Anterior cingulate cortex (tissue), 58 donors: ENCODE data around the gene DPH6.

Source experiments
- DNase-seq, 58 donors: peaks; one replicate each; lab custom pipeline; 2025; lab: John Stamatoyannopoulos, UW

The DPH6 gene

DNA sequence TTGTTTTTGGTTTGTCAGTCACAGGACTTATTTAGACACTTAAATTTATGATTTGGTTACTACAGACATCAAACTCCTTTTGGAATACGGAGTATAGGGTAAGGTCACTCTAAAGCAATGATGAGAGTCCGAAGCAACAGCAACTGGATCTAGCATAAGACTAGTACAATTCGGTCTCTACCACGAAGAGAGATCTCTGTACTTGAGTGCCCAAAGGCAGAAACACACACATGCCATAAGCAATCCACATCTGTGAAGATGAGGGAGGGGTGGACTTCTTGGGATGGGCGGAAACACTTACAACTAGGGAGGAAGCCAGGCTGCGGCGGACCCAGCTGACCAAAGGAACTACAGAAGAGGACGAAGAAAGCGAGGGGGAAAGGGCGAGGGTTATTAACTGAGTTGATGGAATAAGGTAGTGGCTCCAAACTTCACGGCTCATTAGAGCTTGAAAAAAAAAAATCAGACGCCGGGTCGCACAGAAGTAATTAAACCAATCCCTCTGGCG lies 595 bp downstream of the DPH6 start:
- peak in 21 of 58 donors; percentile 5 to 77 (median 43) for DNase-seq

DNA sequence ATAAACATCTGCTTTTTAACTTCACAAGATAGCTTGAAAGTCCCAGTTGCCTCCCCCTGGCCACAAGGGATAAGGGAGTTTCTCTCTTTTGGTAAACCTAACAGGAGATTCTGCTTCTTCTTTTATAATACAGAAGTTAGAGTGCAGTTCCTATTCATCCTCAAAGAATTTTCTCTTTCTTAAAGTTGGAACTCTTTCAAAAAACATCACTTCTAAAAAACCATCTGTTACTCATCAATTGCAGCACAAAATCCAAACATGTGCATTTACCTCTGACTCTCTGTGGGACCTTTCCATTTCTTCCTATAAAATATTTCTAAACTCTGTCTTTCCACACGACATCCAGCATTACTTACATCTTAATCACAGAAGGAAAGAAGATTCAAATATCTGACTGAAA lies 5.1 kb downstream of the DPH6 start:
- DNase-seq = no peak

DNA sequence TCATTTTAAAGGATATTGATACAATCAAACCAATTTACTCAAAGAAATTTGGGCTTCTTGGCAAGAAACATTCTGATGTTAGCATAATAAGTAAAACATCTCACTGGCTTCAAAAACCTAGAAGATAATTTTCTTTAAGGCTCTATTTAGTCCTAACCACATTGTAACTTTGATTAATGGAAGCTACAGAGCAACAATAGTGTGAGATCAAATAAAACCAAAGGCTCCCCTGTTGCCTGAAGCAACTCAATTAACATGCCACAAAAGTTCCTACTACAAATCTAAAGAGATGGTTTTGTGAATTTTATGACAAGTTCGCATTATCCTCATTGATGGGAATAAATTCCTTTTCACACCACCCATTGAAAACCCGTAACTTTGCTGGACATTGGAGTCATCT lies 5.9 kb downstream of the DPH6 start:
- no peak for DNase-seq

DNA sequence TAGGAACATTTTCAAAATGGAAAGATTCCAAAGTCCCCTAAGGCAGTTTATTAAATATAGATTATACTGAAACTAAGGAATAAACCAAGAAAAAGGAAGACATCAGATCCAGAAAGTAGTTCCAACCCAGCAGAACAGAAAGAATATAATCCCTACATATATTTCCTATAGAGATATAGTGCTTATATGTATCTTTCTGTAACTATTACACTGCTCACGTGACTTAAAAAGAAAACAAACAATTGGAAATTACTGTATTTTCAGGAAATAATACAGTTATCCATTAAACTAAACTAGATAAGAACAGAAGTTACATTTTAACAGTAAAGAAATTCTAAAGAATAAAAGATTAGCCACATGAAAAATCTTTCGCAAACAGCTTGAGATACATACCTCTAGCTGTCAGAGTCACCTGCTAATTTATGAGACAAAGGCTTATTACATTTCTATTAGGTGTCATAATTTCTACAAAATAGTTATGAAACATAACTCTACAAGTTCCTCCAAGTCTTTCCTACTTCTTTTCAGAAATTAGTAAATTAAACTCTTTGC lies 10.5 kb downstream of the DPH6 start:
- no peak for DNase-seq

DNA sequence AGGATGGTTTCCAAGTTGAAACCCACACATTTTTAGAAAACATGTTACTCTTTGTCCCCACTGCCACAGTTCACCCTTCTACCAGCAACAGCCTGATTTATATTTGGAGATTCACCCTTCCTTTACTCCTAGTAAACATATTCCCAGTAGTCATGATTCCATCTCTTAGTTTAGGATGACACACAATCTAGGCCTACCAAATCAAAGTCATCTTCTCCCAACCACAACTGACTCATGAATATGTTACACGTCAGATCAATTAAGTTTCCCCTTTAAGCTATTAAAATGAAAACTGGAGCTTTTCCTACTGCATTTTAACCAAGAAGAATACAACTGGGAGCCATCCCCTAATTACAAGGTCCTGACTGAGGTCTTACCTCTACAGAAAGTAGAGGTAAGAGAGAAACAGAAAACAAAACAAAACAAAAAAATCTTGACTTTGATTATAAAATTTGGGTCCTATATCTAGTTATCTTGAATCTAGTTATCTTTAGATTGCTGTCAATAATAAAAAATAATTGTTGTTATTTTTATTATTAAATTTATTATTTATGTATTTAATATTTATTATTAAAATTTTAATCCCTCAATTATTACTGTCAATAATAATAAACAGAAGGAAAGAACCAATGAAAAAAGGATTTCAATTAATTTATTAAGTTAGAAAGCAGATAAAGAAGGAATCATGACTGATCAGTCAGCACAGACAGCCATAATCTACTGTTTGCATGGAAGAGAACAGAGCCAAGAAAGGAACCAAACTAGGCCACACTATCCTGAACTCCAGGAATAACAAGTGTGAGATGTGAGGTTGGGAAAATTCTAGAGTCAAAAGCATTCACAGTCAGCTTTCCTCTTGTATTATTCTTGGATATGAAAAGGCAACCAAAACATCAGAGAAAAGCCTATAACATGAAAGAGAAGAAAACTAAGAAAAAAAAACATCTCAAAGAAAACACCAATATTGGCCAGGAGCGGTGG lies 12.5 kb downstream of the DPH6 start:
- DNase-seq = no peak

DNA sequence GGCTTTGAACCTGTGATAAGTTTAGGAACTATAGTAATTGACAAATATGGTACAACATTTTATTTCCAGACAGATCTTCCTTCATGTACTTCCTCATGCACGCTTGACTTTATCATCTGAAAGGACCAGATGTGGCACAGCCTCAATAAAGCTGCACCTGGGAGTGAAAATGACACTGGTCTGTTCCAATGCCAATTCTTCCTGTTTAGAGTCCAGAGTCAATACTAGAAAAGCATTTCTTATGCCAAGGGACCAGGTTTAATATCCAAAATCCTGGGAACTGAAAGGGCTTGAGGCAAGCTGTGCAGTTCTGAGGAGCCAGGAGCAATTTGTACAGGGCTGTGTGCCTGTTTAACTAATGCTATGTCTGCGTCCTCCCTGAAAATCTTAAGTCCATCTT lies 15.3 kb downstream of the DPH6 start:
- no peak for DNase-seq

DNA sequence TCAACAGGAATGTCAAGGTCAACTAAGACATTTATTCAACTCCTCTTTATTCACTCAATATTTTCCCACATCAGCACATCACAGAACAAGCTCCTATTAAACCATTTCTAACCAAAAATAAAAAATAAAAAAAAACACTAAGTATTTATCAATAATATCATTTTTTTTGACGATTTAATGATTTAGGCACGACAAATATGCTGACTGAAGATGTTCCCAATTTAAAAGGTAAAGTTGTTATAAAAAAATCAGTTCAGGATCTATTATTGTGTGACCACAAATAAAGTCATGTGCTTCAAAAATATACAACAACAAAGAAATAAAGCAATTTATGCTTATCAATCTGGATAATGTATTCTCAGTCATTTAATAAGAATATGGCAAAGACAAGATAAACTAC lies 16.2 kb downstream of the DPH6 start:
- DNase-seq = no peak

DNA sequence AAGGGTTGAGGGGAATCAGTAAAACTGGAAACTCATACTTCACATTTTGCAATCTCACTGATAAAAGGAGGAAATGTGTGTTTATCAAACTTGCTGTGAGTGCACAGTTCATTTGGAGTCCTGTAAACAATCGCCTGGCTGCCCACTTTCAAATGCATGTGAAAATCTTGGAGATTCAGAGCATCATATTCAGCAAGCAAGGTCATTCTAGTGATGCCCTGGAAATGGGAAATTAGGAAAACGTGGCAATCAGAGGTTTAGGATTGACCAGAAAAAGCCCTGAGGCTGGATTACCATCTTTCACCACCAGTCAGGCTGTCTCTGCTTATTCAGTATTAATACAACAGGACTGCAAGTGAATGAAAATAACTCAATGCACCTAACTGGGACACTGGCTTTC lies 23.9 kb downstream of the DPH6 start:
- no peak for DNase-seq

DNA sequence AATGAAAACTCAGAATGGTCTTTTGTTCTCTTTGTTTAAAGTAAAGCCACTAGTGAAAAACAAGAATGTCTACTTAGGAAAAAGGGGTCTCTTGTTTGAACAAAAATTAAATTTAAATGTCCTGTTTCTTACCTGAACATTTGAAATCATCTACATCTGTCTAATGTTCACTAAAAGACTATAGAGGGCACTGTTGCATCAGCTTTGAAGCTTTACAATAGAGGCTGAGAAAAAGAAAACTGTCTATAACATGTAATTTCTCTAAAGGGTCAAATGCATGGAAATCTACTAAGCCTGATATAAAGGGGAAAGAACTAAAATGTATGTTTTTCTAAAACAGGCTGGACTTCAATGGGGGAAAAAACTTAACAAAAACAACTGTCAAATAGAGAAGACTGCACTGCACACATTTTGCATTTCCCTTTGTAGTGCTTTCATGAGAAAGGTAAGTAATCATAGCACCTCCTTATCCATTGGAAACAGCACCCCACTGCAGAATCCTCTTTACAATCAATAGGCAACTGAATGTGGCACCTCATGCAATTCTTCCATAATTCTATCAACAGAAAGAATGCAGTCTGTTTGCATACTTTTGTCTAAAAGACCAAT lies 26.3 kb downstream of the DPH6 start:
- peak in 1 of 58 donors; percentile 44 for DNase-seq

DNA sequence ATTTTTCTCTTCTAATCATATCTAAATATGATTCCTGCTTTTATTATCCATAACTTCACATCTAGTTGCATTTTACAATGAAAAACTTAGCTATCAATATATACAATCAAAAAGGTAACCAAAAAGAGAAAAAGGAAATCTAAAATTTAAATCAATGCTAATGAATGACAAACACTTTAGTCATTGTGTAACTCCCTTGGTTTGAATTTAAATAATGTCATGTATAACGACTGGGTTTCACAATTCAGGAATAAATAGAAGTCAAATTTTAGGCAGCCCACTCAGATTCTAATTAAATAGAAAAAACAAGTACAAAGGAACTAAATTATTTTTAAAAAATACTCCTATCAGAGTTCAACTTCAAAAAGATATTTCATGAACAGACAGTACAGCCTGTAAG lies 26.9 kb downstream of the DPH6 start:
- no peak for DNase-seq

DNA sequence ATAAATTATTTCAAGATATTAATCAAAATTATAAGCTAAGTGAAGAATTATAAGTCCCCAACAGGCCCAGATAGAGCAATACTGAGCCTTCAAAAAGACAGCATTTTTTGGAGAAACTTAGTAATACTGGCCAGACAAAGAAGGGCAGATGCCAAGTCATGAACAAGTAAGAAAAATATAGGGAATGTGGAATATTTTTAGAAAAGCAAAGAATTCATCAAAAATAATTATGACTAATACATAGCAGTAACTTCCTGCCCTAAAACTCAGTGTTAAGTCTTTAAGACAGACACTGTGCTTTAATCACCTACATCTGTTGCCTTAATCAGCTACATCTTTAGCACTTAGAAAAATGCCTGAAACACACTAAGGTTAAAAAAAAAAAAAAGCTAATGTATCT lies 31.2 kb downstream of the DPH6 start:
- DNase-seq = no peak

DNA sequence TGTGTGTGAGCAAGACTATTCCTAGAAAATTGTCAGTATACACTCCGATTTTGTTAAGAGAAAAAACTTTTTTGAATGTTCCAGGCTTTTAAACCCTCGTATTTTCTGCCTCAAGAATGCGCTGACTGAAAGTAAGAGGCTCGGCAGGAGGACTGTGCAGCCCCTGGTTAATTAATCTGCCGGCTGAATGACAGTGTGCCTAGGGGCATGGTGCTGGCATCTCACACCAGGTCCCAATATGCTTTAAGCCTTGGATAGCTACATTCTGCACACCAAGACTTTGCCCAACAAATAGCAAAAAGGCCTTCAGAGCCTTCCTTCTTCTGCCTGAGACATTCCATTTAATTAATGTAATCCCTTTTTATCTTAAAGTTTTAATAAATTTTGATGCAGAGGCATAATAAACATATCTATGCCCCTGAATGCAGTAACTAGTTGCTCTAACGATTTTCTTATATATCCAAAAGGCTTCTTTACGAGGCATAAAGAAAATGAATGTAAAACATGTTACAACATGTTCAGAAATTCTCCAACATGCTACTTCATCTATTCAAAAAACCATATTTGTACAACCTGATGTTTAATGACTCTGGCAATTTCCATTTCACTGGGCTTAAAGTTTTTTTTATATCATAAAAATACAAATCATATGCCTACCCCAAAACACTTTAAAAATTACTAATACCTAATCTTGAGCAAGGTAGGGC lies 37.9 kb downstream of the DPH6 start:
- DNase-seq = peak in 2 of 58 donors; percentile 0

DNA sequence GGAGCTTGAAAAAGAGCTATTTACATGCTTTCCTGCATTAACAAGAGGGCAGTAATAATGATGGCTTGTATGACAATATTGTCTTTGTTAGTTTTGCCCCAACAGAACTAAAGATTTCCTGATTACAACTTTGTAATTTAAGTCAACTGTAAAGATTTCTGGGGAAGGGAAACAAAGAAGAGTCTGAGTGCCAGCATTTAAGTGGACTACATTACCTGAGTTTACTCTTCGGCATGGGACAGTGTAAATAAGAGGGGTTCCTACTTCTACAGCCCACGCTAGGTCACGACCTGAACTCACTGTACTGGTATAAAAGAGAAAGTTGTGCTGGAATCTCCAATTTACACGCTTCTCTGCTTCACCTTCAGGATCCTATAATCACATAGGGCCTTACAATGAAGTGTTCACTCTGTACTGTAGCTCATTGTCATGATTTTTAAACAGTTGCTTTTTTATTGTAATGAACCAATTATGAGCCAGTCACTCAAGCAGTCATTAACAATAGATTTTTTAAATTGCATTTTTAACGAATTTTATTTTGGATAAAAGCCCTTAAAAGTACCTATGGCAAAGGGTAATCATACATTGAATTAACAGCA lies 39.6 kb downstream of the DPH6 start:
- no peak for DNase-seq

DNA sequence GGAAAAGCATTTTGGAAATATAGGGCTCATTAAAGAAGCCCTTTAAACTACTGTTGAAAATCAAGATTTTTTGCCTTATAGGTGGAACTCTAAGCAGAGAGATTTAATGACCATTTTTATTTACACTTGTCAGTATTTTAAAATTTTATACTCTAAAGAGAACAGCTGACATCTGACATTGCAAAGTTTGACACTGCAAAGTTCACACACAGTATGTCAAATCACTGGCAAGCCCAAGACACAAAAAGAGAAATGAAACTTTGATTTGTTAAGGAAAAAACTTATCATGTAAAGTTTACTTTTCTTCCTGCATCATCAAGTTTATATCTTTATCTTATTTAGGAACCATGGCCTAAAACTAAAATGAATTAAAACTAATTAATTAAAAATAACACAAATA lies 40.2 kb downstream of the DPH6 start:
- DNase-seq = no peak

DNA sequence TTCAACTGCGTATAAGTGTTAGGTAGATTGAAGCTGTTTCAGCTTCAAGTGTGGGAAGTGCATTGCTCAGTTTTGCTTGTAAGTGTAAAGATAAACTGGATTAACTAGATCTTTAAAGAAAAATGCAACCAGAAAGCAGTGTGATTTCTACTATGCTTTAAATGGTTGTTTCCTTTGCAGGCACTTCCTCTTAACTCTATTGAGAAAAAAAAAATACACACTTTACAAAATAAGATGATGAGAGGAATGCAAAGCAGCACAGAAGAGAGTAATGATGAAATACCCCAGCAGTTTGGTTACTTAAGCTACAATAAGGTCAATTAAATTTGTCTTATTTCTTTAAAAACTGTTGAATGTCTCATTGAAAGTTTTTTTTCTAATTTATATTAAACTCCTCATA lies 40.8 kb downstream of the DPH6 start:
- DNase-seq = no peak

DNA sequence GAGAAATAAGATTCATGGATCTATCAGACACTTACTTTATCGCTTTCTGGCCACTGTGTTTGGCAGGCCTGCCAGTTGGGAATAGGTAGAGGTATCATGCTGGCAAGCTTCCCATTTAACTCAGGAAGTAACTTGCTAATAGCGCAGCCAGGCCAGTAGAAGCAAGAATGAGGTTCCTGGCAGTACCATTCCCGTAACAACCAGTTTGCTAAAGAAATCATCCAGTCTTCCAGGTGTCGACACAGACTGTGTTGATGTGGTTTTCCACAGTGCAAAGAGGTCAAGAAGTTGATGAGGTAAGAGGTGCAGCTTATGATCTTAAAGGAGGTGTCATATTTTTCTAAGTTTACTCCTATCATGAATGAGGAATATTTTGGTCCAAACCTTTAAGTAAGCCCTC lies 46.2 kb downstream of the DPH6 start:
- DNase-seq = no peak

DNA sequence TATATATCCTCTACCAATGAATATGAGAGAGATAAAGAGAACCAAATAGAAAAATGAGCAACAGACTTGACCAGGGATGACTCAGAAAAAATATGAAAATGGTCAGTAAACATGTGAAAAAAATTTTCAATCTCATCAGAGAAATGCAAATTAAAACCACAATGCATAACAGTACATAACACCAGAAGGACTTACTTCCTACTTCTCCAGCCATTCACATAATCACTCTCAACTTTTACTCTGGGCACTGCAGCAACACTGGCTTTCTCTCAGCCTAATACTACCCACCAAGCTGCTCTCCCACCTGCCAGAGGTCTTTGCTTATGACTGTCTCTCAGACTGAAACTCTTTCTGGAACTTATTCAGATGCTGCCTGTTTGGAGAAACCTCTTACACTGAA lies 49.4 kb downstream of the DPH6 start:
- DNase-seq = no peak

DNA sequence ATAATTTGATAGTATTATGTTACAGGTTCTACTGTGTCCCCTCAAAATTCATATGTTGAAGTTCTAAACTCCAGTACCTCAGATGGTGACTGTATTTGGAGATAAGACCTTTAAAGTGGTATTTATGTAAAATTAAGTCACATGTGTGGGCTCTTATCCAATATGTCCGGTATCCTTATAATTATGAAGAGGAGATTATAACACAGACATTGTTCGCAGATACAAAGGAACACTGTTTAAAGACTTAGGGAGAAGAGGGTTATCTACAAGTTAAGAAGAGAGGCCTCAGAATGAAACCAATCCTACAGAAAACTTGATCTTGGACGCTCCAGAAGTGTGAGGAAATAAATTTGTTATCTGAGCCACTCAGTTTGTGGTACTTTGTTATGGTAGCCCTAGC lies 50.9 kb downstream of the DPH6 start:
- DNase-seq = no peak

DNA sequence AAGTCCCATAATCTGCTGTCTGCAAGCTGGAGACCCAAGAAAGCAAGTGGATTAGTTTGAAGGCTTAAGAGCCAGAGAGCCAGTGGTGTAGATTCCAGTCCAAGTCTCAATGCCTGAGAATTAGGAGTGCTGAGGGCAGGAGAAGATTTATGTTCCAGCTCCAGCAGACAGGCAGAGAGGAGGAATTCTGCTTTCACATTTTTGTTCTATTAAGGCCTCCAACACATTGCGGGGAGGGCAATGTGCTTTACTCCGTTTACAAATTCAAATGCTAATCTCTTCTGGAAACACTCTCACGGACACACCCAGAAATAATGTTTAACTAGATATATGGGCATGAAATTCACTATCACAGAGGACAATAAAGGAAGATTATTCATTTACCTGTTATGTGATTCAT lies 54.0 kb downstream of the DPH6 start:
- no peak for DNase-seq

DNA sequence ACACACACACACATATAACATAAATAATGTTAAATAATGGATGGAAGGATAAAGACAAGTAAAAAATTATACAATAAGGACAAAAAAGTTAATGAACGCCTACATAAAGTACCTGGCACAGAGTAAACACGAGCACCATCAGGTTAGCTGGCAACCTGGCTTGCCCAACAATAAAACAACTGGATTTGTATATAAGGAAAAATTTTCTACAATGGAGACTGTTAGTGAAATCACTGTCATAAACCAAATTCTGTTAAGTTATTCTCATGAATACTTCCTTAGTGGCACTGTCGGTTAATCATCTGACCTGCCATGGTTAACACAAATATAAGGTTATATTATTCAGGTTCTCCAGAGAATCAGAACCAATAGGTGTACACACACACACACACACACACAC lies 54.8 kb downstream of the DPH6 start:
- no peak for DNase-seq

DNA sequence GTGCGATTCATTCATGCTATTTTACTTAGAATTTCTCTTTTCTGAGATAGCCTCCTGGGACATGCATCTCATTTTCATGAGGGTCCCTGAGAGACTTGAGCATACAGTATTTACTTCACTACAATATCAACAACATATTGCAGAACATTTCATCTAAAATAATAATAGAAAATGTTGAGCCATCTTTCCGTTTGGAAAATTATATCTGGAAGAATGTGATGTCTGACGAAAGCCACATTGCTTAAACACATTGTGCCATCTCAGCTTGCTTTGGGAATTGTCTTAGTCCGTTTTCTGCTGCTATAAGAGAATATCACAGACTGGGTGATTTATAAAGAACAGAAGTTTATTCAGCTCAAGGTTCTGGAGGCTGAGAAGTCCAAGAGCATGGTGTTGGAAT lies 55.5 kb downstream of the DPH6 start:
- DNase-seq = no peak
